NT2/D1 (cell line): ENCODE measurements around the gene SPIB.

ENCODE experiments used
- SUZ12 ChIP-seq: IDR thresholded peaks from 2 replicates; pipeline ENCODE4 v1.6.1; 2011; ENCODE audit not compliant: insufficient read length, insufficient read depth; ENCODE audit errors: extremely low read depth
- YY1 ChIP-seq: IDR thresholded peaks from 2 replicates; pipeline ENCODE4 v1.6.1; 2011; ENCODE audit not compliant: insufficient read length, insufficient read depth

- TF ChIP-seq SUZ12 (no peak), YY1 (no peak)
Observed at GRCh38 chr19:50477751-50478515, 59.2 kb downstream of the SPIB start.
